ENCODE measurements around the gene FRMD4B. TPM values are rescaled to one million over a fixed set of nuclear protein-coding genes. Genes with fewer than 3 reads are reported as not detected.

FRMD4B gene
- total and polyA plus RNA-seq, 10 of the 15 experiments (the other 5 are each of a cell fraction or from before 2014, with no cell fraction given), result 3.9 to 11.4 (median 8.0) TPM

DNA sequence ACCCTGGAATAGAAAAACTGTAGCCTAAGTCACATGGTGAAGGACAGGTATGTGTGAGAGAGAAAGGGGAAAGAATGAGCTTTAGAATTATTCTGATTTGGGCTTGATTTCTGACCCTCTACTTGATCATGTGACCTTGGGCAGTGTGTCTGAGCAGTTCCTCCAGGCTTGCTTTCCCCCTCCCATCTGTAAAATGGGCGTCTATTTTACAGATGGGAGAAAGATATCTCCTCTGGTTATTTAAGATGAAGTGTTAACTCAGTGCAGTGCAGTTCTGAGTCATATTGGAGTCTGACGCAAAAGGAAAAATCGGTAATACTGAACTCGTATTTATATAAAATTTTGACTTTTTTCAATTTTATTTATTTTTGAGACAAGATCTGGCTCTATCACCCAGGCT, 225.4 kb downstream of the FRMD4B start:
- no peaks in the 10 kb centered on the region for H3K4me1 ChIP-seq (ENCODE audit: control insufficient read depth, insufficient read depth, low read length)
- no peak for ATAC-seq
- TF ChIP-seq HSF1 (IDR thresholded peaks at IDR 0.05; ENCODE audit: low read depth, low read length) (no peak), POU2F2 (IDR thresholded peaks at IDR 0.05; ENCODE audit: borderline replicate concordance, low read depth, low read length) (no peak), STAT1 (conservative IDR thresholded peaks at IDR 0.05) (no peak), TARDBP (IDR thresholded peaks at IDR 0.05; ENCODE audit: borderline replicate concordance) (no peak), E2F4 (IDR thresholded peaks at IDR 0.05; ENCODE audit: low read depth, low read length) (no peak), MEF2A (IDR thresholded peaks at IDR 0.05; ENCODE audit: insufficient read depth, low read depth, low read length) (no peak), YY1 (IDR thresholded peaks at IDR 0.05; ENCODE audit: low read depth, low read length) (no peak), FOXM1 (IDR thresholded peaks at IDR 0.05; ENCODE audit: low read depth, low read length) (no peak), ASH2L (IDR thresholded peaks at IDR 0.05; ENCODE audit: borderline replicate concordance, low read depth) (no peak), NFIC (IDR thresholded peaks at IDR 0.05; ENCODE audit: low read depth, low read length) (no peak)

More for the DNA sequence above, 225.4 kb downstream of the FRMD4B start:
- no peaks in the 10 kb centered on the region for H4K20me1 ChIP-seq (ENCODE audit: control insufficient read depth, insufficient read depth)
- no peak overlapping the region for H3K9ac ChIP-seq (ENCODE audit: control insufficient read depth, insufficient read depth, low read length)
- SMC1A ChIA-PET (ENCODE audit: uncharacterized antibody, unreplicated experiment), result interaction anchor here (0.7 to 9.9 kb wide), 29 partner anchors 10 to 397 kb away, joined by 3 to 505 read pairs (median 9); partner anchors contain the start of gene LMOD3
- WGBS (ENCODE audit: insufficient coverage, insufficient replicate concordance, low lambda C conversion rate, missing lambda C conversion rate), result 24% methylated on average over 4 of the region's 4 CpGs
- POLR2A ChIA-PET, result interaction anchor here (1.1 kb wide), 2 partner anchors 76 to 135 kb away, joined by 3 read pairs; no protein-coding TSS in a partner anchor
- H3K36me3 ChIP-seq (ENCODE audit: control insufficient read depth in 2 of 2, insufficient read depth in 2 of 2, low read length in 1 of 2), result no peaks in the 10 kb centered on the region
- H3K79me2 ChIP-seq (ENCODE audit: control insufficient read depth, insufficient read depth, low read length), result no peaks in the 10 kb centered on the region
- in situ Hi-C loops (cut with MboI), result loop anchor here (5.0 to 25.0 kb wide), 3 partner anchors 147 to 777 kb away; no protein-coding TSS in a partner anchor
- DNase-seq (ENCODE audit: low read depth, low spot score) (no peak), FAIRE-seq (no peak)
- RAD21 ChIA-PET (ENCODE audit: unreplicated experiment), result interaction anchor here (1.1 to 12.5 kb wide), 18 partner anchors 12 to 511 kb away, joined by 3 to 379 read pairs (median 11); partner anchors contain the start of gene LMOD3
- CTCF ChIA-PET, result interaction anchor here (0.6 to 10.0 kb wide), 32 partner anchors 13 to 695 kb away, joined by 3 to 625 read pairs (median 8); partner anchors contain the start of gene LMOD3
- H3K4me2 ChIP-seq (ENCODE audit: control insufficient read depth, insufficient read depth), result no peak overlapping the region
- no peaks in the 10 kb centered on the region for H3K9me3 ChIP-seq (replicated peaks; ENCODE audit: control insufficient read depth, insufficient read depth, low read length)
- BruUV-seq (replicated peaks), result no TSS peak
- no peaks in the 10 kb centered on the region for H3K27me3 ChIP-seq (replicated peaks in 1 of 2; ENCODE audit: control insufficient read depth in 2 of 2, insufficient read depth in 2 of 2, low read length in 1 of 2)
- H2AFZ ChIP-seq (ENCODE audit: control insufficient read depth, low read depth, low read length), result no peak overlapping the region
- H3K4me3 ChIP-seq, result no peak overlapping the region
- no peak overlapping the region for H3K27ac ChIP-seq (ENCODE audit: control insufficient read depth, insufficient read depth)
- intact Hi-C loops (cut with micrococcal nuclease; ENCODE audit: unreplicated experiment), result loop anchor here (2.0 to 5.0 kb wide), 2 partner anchors 162 to 510 kb away; no protein-coding TSS in a partner anchor
